Nephron (organoid): ENCODE results near the gene MAPK8.

Experiments used
- H3K27ac Mint-ChIP-seq, 3 experiments: 2 replicates each; pipeline ENCODE4 v1.8.0; 2020; ENCODE audit warnings: mixed read lengths in 3 of 3, mild to moderate bottlenecking in 2 of 3, moderate library complexity in 1 of 3
- H3K27me3 Mint-ChIP-seq: 2 replicates; pipeline ENCODE4 v1.8.0; 2021; ENCODE audit warnings: low read depth, mild to moderate bottlenecking, moderate library complexity, mixed read lengths
- H3K36me3 Mint-ChIP-seq: 2 replicates; pipeline ENCODE4 v1.8.0; 2020; ENCODE audit warnings: low read depth, mixed read lengths
- H3K4me1 Mint-ChIP-seq: 2 replicates; pipeline ENCODE4 v1.8.0; 2020; ENCODE audit warnings: mixed read lengths
- H3K4me3 Mint-ChIP-seq, 3 experiments: 2 replicates each; pipeline ENCODE4 v1.8.0; 2020; ENCODE audit warnings: mild to moderate bottlenecking in 3 of 3, mixed read lengths in 3 of 3, moderate library complexity in 2 of 3
- H3K9me3 Mint-ChIP-seq: 2 replicates; pipeline ENCODE4 v1.8.0; 2020; ENCODE audit warnings: mixed read lengths
- CTCF ChIP-seq, 3 experiments: fragments of 200-600 bp; sonication (generic); IDR thresholded peaks; one replicate each; pipeline ENCODE4 v1.5.0; 2021; ENCODE audit warnings: antibody characterized with exemption in 3 of 3; ENCODE audit not compliant: unreplicated experiment in 3 of 3

MAPK8 gene

GRCh38 chr10:48389846-48390557 is 83.5 kb downstream of the MAPK8 start:
- H3K36me3 Mint-ChIP-seq, result no peaks in the 10 kb centered on the region
- H3K4me3 Mint-ChIP-seq, result no peak overlapping the region
- TF ChIP-seq CTCF (IDR thresholded peaks at IDR 0.05; ENCODE audit: unreplicated experiment in 3 of 3), result no peak
- H3K27ac Mint-ChIP-seq, result no peak overlapping the region
- H3K4me1 Mint-ChIP-seq, result peaks cover 19% of the 10 kb centered on the region
- H3K27me3 Mint-ChIP-seq, result no peaks in the 10 kb centered on the region
- no peaks in the 10 kb centered on the region for H3K9me3 Mint-ChIP-seq

GRCh38 chr10:48390558-48390871 is 84.0 kb downstream of the MAPK8 start:
- Mint-ChIP-seq H3K27ac (no peak overlapping the region), H3K27me3 (no peaks in the 10 kb centered on the region), H3K4me1 (peaks cover 14% of the 10 kb centered on the region), H3K36me3 (no peaks in the 10 kb centered on the region), H3K4me3 (no peak overlapping the region), H3K9me3 (no peaks in the 10 kb centered on the region)
- no peak for TF ChIP-seq CTCF (IDR thresholded peaks at IDR 0.05; ENCODE audit: unreplicated experiment in 3 of 3)

GRCh38 chr10:48390933-48391845 is 84.7 kb downstream of the MAPK8 start:
- Mint-ChIP-seq H3K27ac (no peak overlapping the region), H3K36me3 (no peaks in the 10 kb centered on the region), H3K4me3 (no peak overlapping the region), H3K9me3 (no peaks in the 10 kb centered on the region), H3K27me3 (no peaks in the 10 kb centered on the region), H3K4me1 (peaks cover 12% of the 10 kb centered on the region)
- no peak for TF ChIP-seq CTCF (IDR thresholded peaks at IDR 0.05; ENCODE audit: unreplicated experiment in 3 of 3)

- Mint-ChIP-seq H3K27ac (no peak overlapping the region), H3K9me3 (no peaks in the 10 kb centered on the region), H3K36me3 (no peaks in the 10 kb centered on the region), H3K4me1 (peaks cover 12% of the 10 kb centered on the region), H3K27me3 (no peaks in the 10 kb centered on the region), H3K4me3 (no peak overlapping the region)
- TF ChIP-seq CTCF (IDR thresholded peaks at IDR 0.05; ENCODE audit: unreplicated experiment in 3 of 3), result no peak
Measured at GRCh38 chr10:48391994-48392393, 85.5 kb downstream of the MAPK8 start.

GRCh38 chr10:48398261-48398660 is 91.8 kb downstream of the MAPK8 start:
- TF ChIP-seq CTCF (IDR thresholded peaks at IDR 0.05; ENCODE audit: unreplicated experiment in 3 of 3), result no peak
- Mint-ChIP-seq H3K36me3 (no peaks in the 10 kb centered on the region), H3K27ac (peak overlapping the region in 2 of 3 experiments; percentile 16 to 32), H3K4me3 (no peak overlapping the region), H3K4me1 (peaks cover 34% of the 10 kb centered on the region), H3K27me3 (no peaks in the 10 kb centered on the region), H3K9me3 (no peaks in the 10 kb centered on the region)
